ENCODE data around the gene SCN2A. TPM values are rescaled to one million over a fixed set of nuclear protein-coding genes. Genes with fewer than 3 reads are reported as not detected.
"Not testable (repeated sequence)": the region's sequence is repeated elsewhere in the genome, so short reads cannot be mapped to it uniquely, and the experiment has no call there.

The SCN2A gene
- total RNA-seq, 1 experiment from 2014 or later: not detected

GRCh38 chr2:165313509-165313908 is 74.3 kb downstream of the SCN2A start:
- DNase-seq (ENCODE audit: low spot score): no peak

DNA sequence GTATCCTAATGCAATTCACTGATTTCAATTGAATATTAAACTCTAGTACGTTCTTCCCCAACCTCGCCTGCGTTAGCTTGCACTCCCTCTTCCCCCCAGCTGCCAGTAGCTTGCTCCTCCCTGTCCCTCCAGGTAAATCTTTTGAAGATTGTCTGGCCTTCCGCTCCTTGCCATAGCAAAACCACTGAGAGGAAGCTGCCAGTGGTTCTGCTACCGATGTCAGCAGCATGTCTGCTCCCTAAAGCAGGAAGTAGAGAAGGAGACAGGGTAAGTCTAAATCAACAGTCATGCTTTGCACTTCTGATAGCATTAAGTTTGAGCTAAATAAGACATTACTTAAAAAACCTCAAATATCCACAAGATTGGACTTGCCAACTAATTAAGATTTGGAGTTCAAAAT is 89.1 kb downstream of the SCN2A start:
- DNase-seq (ENCODE audit: low spot score): no peak

DNA sequence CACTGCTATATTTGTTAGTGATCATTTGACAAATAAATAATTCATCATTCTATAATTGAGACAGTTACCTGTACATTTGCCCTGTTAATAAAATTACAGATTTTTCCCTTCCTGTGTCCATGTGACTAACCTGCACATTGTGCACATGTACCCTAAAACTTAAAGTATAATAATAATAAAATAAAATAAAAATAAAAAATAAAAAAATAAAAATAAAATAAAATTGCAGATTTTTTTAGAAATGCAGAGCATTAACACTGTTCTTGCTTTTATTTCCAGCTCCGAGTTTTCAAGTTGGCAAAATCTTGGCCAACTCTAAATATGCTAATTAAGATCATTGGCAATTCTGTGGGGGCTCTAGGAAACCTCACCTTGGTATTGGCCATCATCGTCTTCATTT is 105.1 kb downstream of the SCN2A start:
- not testable (repeated sequence) for DNase-seq (ENCODE audit: low spot score)

GRCh38 chr2:165348441-165348840 is 109.2 kb downstream of the SCN2A start:
- no peak for DNase-seq (ENCODE audit: low spot score)

DNA sequence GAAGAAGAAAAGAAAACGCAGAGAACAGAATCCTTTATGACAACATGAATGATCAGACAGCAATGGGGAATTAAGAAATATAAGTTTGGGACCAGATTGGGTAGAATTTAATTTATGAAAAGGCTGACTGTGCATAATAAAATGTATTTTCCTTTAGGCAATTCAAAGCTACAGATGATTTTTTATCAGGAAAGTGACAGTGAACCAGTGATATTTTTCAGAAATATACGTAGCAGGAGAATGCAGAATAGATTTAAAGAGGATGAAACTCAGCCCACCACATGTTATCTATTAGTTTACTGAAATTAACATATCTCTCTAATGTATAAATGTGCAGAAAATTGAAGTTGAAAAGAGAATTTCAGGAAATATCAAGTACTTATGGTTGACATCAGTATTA is 110.0 kb downstream of the SCN2A start:
- no peak for DNase-seq (ENCODE audit: low spot score)

DNA sequence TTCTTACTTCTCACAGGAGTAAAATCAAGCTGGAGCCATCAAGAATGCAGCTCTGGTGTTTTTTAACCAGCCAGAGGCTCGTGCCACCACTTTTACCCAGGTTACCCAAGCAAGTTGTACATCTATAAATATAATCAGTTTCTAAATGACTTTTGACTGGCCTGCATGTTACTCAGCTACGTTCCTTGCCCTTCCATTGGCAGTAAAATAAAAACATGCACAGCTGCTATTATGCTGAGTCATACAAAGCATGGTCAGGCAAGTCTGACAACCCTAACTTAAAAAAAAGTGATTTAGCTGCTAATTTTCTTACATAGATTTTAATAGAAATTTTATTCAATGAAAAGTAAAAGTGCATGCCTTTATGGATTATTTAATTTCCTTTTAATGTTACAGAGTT is 118.5 kb downstream of the SCN2A start:
- no peak for DNase-seq (ENCODE audit: low spot score)

GRCh38 chr2:165361514-165361913 is 122.3 kb downstream of the SCN2A start:
- no peak for DNase-seq (ENCODE audit: low spot score)

- no peak for DNase-seq (ENCODE audit: low spot score)
These were observed 130.1 kb downstream of the SCN2A start for GRCh38 chr2:165369131-165369897.

- DNase-seq (ENCODE audit: low spot score): no peak
These were observed 130.7 kb downstream of the SCN2A start for GRCh38 chr2:165369898-165370296.

DNA sequence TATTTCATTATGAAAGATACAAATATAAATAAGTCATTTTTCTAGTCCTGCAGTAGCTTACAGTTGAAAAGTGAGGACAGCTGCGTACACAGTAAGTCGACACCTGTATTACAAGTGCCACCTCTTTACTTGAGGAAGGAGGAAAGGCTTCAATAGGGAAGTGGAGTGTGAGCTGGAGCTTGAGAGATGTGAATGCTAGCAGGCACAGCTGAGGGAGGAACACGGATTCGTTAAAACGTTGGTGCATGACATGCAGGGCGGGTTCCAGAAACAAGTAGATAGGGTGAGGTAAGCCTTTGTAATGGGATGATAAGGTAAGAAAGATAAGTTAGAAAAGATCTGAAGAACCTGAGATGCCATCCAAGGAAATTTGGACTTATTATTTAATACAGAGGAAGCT is 132.1 kb downstream of the SCN2A start:
- no peak for DNase-seq (ENCODE audit: low spot score)

GRCh38 chr2:165373278-165374010 is 134.2 kb downstream of the SCN2A start:
- no peak for DNase-seq (ENCODE audit: low spot score)

DNA sequence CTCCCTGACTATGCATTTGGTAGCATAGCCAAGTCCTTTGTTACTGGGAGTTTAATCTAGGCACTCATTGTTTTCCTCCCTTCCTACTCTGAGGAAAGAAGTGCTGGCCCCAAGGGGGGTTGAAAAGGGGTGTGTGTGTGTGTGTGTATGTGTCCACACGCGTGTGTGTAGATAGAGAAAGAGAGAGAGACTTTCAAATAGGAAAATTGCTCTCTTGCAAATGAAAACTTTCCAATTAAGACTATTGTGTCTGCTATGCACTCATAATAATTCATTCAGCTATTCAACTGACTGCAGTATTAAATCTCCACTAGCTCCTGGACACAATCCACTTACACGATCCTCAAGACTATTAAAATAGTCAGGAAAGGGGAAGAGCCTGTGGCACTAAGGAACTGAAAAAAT is 137.4 kb downstream of the SCN2A start:
- DNase-seq (ENCODE audit: low spot score): no peak

DNA sequence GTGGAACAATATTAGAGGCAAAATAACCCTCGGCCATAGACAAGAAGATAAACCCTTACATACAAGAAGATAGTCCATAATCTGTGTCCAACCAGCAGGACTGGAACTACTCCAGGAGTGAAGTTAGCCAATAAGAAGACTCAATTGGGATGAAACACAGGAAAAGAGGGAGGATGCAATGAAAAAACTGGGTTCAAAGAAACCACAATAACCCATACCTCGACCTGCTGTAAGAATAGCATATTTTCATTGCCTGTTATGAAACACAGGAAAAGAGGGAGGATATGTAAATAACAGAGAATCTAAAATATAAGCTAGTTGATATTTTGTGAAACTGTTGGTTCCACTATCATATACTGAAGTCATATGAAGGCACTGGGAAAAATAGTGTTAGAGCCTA is 143.1 kb downstream of the SCN2A start:
- DNase-seq (ENCODE audit: low spot score): no peak

GRCh38 chr2:165390875-165391274 is 151.7 kb downstream of the SCN2A start:
- no peak for DNase-seq (ENCODE audit: low spot score)

- no peak for DNase-seq (ENCODE audit: low spot score)
These were observed 152.6 kb downstream of the SCN2A start for GRCh38 chr2:165391791-165392190.

GRCh38 chr2:165398603-165399002 is 159.4 kb downstream of the SCN2A start:
- not testable (repeated sequence) for DNase-seq (ENCODE audit: low spot score)

DNA sequence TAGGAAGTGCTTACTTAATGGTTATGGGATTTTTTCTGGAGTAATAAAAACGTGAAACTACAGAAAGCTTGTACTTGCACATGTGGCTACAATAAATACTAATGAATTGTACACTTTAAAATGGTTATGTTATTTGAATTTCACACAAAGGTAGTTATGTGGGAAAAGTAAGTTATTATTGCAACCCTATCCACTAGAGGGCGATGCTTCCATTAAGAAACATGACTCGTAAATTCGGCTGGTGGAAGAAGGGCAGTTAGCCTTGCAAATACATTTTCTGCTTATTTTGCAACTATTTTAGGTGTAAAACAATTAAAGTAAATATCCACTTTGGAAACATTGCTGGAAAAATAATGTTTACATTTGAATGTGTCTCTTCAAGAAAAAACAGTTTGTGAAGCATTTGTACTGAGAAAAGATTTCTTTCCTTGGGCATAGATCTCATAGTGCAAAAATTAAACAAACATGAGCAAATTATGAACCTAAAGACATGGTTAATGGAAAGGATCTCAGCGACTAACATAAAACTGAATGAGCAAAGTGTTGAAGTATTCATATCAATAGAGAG is 162.2 kb downstream of the SCN2A start:
- DNase-seq (ENCODE audit: low spot score): peak; percentile 79

- no peak for DNase-seq (ENCODE audit: low spot score)
These were observed 162.9 kb downstream of the SCN2A start for GRCh38 chr2:165402162-165402561.

GRCh38 chr2:165406173-165406572 is 167.0 kb downstream of the SCN2A start:
- peak; percentile 24 for DNase-seq (ENCODE audit: low spot score)

- DNase-seq (ENCODE audit: low spot score): no peak
These were observed 168.3 kb downstream of the SCN2A start for GRCh38 chr2:165407466-165407865.

- DNase-seq (ENCODE audit: low spot score): no peak
These were observed 169.0 kb downstream of the SCN2A start for GRCh38 chr2:165408186-165408585.

GRCh38 chr2:165410276-165410675 is 171.1 kb downstream of the SCN2A start:
- DNase-seq (ENCODE audit: low spot score): no peak

GRCh38 chr2:165414187-165414586 is 175.0 kb downstream of the SCN2A start:
- DNase-seq (ENCODE audit: low spot score): no peak
